Liver (tissue), 9 donors: ENCODE results near the gene CTBP1. TPM values are rescaled to one million over a fixed set of nuclear protein-coding genes. Genes with fewer than 3 reads are reported as not detected.

Experiments used
- DNase-seq: peaks from one replicate; pipeline ENCODE4 v3.0.0-alpha.2; 2017; ENCODE audit warnings: low spot score
- H3K27ac ChIP-seq, 2 donors: one replicate each; pipeline ENCODE4 v1.7.0; 2013; ENCODE audit warnings: inconsistent platforms in 2 of 2, low read length in 2 of 2, control low read depth in 1 of 2, low read depth in 1 of 2, mild to moderate bottlenecking in 1 of 2
- H3K27me3 ChIP-seq, 4 donors: one replicate each; pipeline versions ENCODE4 v1.6.1 to v1.7.0; 2013; ENCODE audit warnings: low read length in 3 of 4, inconsistent platforms in 1 of 4, mild to moderate bottlenecking in 1 of 4, moderate library complexity in 1 of 4; ENCODE audit not compliant: control insufficient read depth in 4 of 4, insufficient read depth in 4 of 4
- H3K36me3 ChIP-seq, 4 donors: one replicate each; pipeline versions ENCODE4 v1.6.1 to v1.7.0; 2013; ENCODE audit warnings: low read length in 3 of 4, mild to moderate bottlenecking in 3 of 4, low read depth in 1 of 4, moderate library complexity in 1 of 4; ENCODE audit not compliant: control insufficient read depth in 4 of 4, insufficient read depth in 3 of 4
- H3K4me1 ChIP-seq, 4 donors: one replicate each; pipeline versions ENCODE4 v1.6.1 to v1.7.0; 2013; ENCODE audit warnings: low read length in 3 of 4, mild to moderate bottlenecking in 3 of 4, moderate library complexity in 1 of 4; ENCODE audit not compliant: control insufficient read depth in 4 of 4, insufficient read depth in 4 of 4
- H3K4me3 ChIP-seq, 3 donors: one replicate each; pipeline versions ENCODE4 v1.6.1 to v1.7.0; 2013; ENCODE audit warnings: low read length in 3 of 3, control low read depth in 1 of 3, low read depth in 1 of 3, mild to moderate bottlenecking in 1 of 3
- H3K9ac ChIP-seq, 2 donors: one replicate each; pipeline ENCODE4 v1.7.0; 2013; ENCODE audit warnings: low read length in 2 of 2, mild to moderate bottlenecking in 2 of 2, moderate library complexity in 2 of 2, control low read depth in 1 of 2, low read depth in 1 of 2
- H3K9me3 ChIP-seq, 4 donors: one replicate each; pipeline versions ENCODE4 v1.6.1 to v1.7.0; 2013; ENCODE audit warnings: low read length in 3 of 4; ENCODE audit not compliant: control insufficient read depth in 4 of 4
- ATF3 ChIP-seq: IDR thresholded peaks from 2 replicates; pipeline ENCODE4 v1.6.1; 2016; ENCODE audit warnings: antibody characterized with exemption
- CTCF ChIP-seq: fragments of 150-350 bp; IDR thresholded peaks from 2 replicates; pipeline ENCODE4 v1.5.1; 2017; ENCODE audit warnings: improper control_type of control experiment, low read depth, low read length; ENCODE audit not compliant: missing input control
- EGR1 ChIP-seq, 2 donors: IDR thresholded peaks; 2 replicates each; pipeline ENCODE4 v1.6.1; 2016 to 2018; ENCODE audit warnings: antibody characterized with exemption in 2 of 2, low read depth in 2 of 2
- FOXA1 ChIP-seq: IDR thresholded peaks from 2 replicates; pipeline ENCODE4 v1.6.1; 2016; ENCODE audit warnings: antibody characterized with exemption
- FOXA2 ChIP-seq: IDR thresholded peaks from 2 replicates; pipeline ENCODE4 v1.6.1; 2016; ENCODE audit warnings: antibody characterized with exemption
- HNF4A ChIP-seq, 2 donors: conservative IDR thresholded peaks; 2 replicates each; pipeline ENCODE4 v1.6.1; 2016; ENCODE audit warnings: antibody characterized with exemption in 2 of 2, mild to moderate bottlenecking in 2 of 2
- HNF4G ChIP-seq: IDR thresholded peaks from 2 replicates; pipeline ENCODE4 v1.6.1; 2016; ENCODE audit warnings: antibody characterized with exemption
- JUND ChIP-seq, 2 donors: IDR thresholded peaks; 2 replicates each; pipeline ENCODE4 v1.6.1; 2016; ENCODE audit warnings: antibody characterized with exemption in 2 of 2
- MAX ChIP-seq: IDR thresholded peaks from 2 replicates; pipeline ENCODE4 v1.6.1; 2016; ENCODE audit warnings: antibody characterized with exemption
- NR2F2 ChIP-seq: IDR thresholded peaks from 2 replicates; pipeline ENCODE4 v1.6.1; 2016; ENCODE audit warnings: antibody characterized with exemption
- RAD21 ChIP-seq, 2 donors: IDR thresholded peaks; 2 replicates each; pipeline ENCODE4 v1.6.1; 2016; ENCODE audit warnings: antibody characterized with exemption in 2 of 2, mild to moderate bottlenecking in 2 of 2
- REST ChIP-seq: IDR thresholded peaks from 2 replicates; pipeline ENCODE4 v1.6.1; 2016; ENCODE audit warnings: antibody characterized with exemption, mild to moderate bottlenecking
- RXRA ChIP-seq, 2 donors: IDR thresholded peaks; 2 replicates each; pipeline ENCODE4 v1.6.1; 2017 to 2018; ENCODE audit warnings: antibody characterized with exemption in 2 of 2, mild to moderate bottlenecking in 1 of 2
- SP1 ChIP-seq: IDR thresholded peaks from 2 replicates; pipeline ENCODE4 v1.6.1; 2018; ENCODE audit warnings: antibody characterized with exemption, mild to moderate bottlenecking
- TAF1 ChIP-seq: conservative IDR thresholded peaks from 2 replicates; pipeline ENCODE4 v1.6.1; 2016; ENCODE audit warnings: antibody characterized with exemption, mild to moderate bottlenecking
- YY1 ChIP-seq: IDR thresholded peaks from 2 replicates; pipeline ENCODE4 v1.6.1; 2016; ENCODE audit warnings: antibody characterized with exemption, mild to moderate bottlenecking
- ZBTB33 ChIP-seq: IDR thresholded peaks from 2 replicates; pipeline ENCODE4 v1.6.1; 2016; ENCODE audit warnings: antibody characterized with exemption
- WGBS: extraction: QIAGEN DNeasy Blood & Tissue Kit; methylation state at CpG from one replicate; pipeline ENCODE4 v1.1.7; 2013; 5-methylcytosine and 5-hydroxymethylcytosine counted together
- polyA plus RNA-seq, 2 donors: library from polyadenylated mRNA; stranded (reverse) in 1 of 2; unstranded in 1 of 2; fragments of 200-250 nt in 1 of 2; fragments of >200 nt in 1 of 2; fragmentation: Nextera tagmentation in 1 of 2; extraction: Ambion mirVana in 1 of 2; gene quantifications; one replicate each; pipeline versions ENCODE4 v1.2.1 to v1.2.3, GENCODE V29; 2013 to 2015
- total RNA-seq, 2 donors: library from RNA; depleted of rRNA; stranded (reverse); fragments of >200 nt; gene quantifications; one replicate each; pipeline ENCODE4 v1.2.3, GENCODE V29; 2014
- donor health status: healthy.
- donor health status: healthy.
- donor health status: healthy.
- donor health status: healthy.
- donor health status: healthy.

CTBP1 gene
- total and polyA plus RNA-seq, 4 donors = 27.5 to 156 (median 79.5) TPM

- H3K4me3 ChIP-seq = no peak overlapping the region
- H3K27me3 ChIP-seq = no peaks in the 10 kb centered on the region
- H3K36me3 ChIP-seq = no peaks in the 10 kb centered on the region
- H3K4me1 ChIP-seq = peaks cover 20 to 74% (median 39%) of the 10 kb centered on the region in 4 donors
- TF ChIP-seq RAD21 (IDR thresholded peaks at IDR 0.05) (no peak), RXRA (IDR thresholded peaks at IDR 0.05) (no peak), EGR1 (IDR thresholded peaks at IDR 0.05; ENCODE audit: low read depth in 2 of 2) (no peak), TAF1 (no peak), JUND (IDR thresholded peaks at IDR 0.05) (no peak), REST (no peak), ATF3 (no peak), HNF4G (no peak), FOXA1 (no peak), NR2F2 (no peak), FOXA2 (no peak), MAX (no peak), CTCF (no peak), SP1 (no peak)
- no peak for DNase-seq
- H3K27ac ChIP-seq = peak overlapping the region; percentile 93 to 94
- peaks cover 0 to 2% (median 0%) of the 10 kb centered on the region in 4 donors for H3K9me3 ChIP-seq
- 25% methylated on average over 1 of the region's 1 CpG for WGBS
- H3K9ac ChIP-seq = peak overlapping the region in 1 of 2 donors; percentile 47
Observed at GRCh38 chr4:1176398-1177273, 72.3 kb downstream of the CTBP1 start.

- no peak for DNase-seq
- Histone ChIP-seq H3K27me3 (no peaks in the 10 kb centered on the region), H3K36me3 (no peaks in the 10 kb centered on the region), H3K4me3 (no peak overlapping the region), H3K27ac (peak overlapping the region; percentile 98 to 99), H3K4me1 (peaks cover 20 to 78% (median 41%) of the 10 kb centered on the region in 4 donors), H3K9me3 (peaks cover 0 to 2% (median 0%) of the 10 kb centered on the region in 4 donors), H3K9ac (no peak overlapping the region)
- TF ChIP-seq REST = no peak
- no peak for TF ChIP-seq RXRA (IDR thresholded peaks at IDR 0.05)
- TF ChIP-seq ZBTB33 = no peak
- no peak for TF ChIP-seq FOXA2
- no peak for TF ChIP-seq HNF4A (conservative IDR thresholded peaks at IDR 0.05)
- TF ChIP-seq YY1 = no peak
- no peak for TF ChIP-seq MAX
- no peak for TF ChIP-seq SP1
- 97% methylated on average over 7 of the region's 7 CpGs for WGBS
Observed at GRCh38 chr4:1175635-1176229, 73.2 kb downstream of the CTBP1 start.
